Tibial nerve (tissue), 3 donors: Measurements from ENCODE around the gene RCN2.

ENCODE experiments used
- POLR2A ChIP-seq, 2 donors: fragments of 450-650 bp; IDR thresholded peaks; one replicate each; pipeline ENCODE4 v1.6.1; 2017; ENCODE audit warnings: antibody characterized with exemption in 2 of 2, mild to moderate bottlenecking in 2 of 2, moderate library complexity in 2 of 2
- TF ChIP-seq, protein P1 (sequence below), 5 experiments: fragments of 200-600 bp in 3 of 5; fragments of 450-650 bp in 2 of 5; sonication (generic) in 3 of 5; IDR thresholded peaks; one replicate each; pipeline ENCODE4 v1.5.1; 2016 to 2019; ENCODE audit warnings: antibody characterized with exemption in 5 of 5, mild to moderate bottlenecking in 3 of 5, moderate library complexity in 2 of 5

DNA sequence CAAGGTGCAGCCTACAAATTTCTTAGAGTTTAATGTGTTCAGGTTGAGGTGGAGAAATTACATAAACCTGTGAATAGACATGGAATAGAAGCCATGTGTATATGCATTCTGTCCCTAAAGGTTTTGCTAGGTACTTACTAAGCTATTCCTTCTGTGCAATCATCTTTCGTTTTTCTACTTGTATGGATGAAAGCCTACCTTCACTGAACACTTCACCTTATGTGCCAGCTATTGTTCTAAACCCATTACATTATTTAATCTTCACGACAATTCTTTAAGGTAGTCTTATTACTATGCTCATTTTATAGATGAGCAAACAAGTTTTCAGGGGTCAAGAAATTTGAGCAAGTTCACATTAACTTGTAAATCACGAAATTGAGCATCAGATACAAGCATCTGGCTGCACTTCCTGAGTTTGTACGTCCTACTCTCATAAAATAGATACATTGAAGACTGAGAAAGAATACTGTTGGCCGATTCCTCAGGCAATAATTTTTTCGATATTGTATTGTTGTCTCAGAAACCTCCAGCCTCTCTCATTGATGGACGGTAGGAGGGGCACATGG, 635 bp upstream of the RCN2 start:
- TF ChIP-seq, protein P1, sequence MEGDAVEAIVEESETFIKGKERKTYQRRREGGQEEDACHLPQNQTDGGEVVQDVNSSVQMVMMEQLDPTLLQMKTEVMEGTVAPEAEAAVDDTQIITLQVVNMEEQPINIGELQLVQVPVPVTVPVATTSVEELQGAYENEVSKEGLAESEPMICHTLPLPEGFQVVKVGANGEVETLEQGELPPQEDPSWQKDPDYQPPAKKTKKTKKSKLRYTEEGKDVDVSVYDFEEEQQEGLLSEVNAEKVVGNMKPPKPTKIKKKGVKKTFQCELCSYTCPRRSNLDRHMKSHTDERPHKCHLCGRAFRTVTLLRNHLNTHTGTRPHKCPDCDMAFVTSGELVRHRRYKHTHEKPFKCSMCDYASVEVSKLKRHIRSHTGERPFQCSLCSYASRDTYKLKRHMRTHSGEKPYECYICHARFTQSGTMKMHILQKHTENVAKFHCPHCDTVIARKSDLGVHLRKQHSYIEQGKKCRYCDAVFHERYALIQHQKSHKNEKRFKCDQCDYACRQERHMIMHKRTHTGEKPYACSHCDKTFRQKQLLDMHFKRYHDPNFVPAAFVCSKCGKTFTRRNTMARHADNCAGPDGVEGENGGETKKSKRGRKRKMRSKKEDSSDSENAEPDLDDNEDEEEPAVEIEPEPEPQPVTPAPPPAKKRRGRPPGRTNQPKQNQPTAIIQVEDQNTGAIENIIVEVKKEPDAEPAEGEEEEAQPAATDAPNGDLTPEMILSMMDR (IDR thresholded peaks at IDR 0.05) = no peak
- TF ChIP-seq POLR2A (IDR thresholded peaks at IDR 0.05) = no peak
